ENCODE data around the gene FNDC8.

DNA sequence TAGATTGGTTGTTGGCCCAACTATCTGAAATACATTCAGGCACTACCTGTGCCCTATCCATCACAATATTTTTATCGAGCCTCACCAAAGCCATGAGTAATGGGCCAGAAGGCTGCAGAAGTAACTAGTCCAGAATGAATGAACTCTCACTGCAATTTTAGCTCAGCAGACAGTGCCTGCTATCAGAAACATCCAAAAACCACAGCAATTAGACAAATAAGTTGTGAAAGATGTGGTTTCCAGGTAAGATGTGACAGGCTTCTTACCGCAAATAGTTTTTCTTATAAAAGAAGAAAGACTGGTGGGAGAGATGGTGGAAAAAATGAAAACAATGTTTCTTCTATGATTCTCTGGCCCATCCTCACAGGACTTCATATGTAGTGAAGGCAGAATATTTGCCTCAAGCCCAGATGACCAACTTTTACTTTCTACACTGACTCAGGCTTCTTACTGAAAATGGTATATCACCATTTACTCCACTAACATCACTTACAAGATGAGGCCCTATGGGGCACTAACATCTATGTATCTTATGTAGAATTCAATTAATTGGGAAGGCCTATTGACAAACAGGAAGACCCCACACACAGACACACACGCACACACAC, 48.1 kb upstream of the FNDC8 start:
- TF ChIP-seq, protein P1, sequence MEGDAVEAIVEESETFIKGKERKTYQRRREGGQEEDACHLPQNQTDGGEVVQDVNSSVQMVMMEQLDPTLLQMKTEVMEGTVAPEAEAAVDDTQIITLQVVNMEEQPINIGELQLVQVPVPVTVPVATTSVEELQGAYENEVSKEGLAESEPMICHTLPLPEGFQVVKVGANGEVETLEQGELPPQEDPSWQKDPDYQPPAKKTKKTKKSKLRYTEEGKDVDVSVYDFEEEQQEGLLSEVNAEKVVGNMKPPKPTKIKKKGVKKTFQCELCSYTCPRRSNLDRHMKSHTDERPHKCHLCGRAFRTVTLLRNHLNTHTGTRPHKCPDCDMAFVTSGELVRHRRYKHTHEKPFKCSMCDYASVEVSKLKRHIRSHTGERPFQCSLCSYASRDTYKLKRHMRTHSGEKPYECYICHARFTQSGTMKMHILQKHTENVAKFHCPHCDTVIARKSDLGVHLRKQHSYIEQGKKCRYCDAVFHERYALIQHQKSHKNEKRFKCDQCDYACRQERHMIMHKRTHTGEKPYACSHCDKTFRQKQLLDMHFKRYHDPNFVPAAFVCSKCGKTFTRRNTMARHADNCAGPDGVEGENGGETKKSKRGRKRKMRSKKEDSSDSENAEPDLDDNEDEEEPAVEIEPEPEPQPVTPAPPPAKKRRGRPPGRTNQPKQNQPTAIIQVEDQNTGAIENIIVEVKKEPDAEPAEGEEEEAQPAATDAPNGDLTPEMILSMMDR (IDR thresholded peaks at IDR 0.05) = no peak
- no peak for TF ChIP-seq POLR2A (IDR thresholded peaks at IDR 0.05)
